HG03175 (cell line): Measurements from ENCODE around the gene SPTB.

Source experiments
- ATAC-seq: cut with Tn5 transposase; IDR thresholded peaks from one replicate; pipeline ENCODE4 v1.9.1; 2021; ENCODE audit warnings: mild to moderate bottlenecking, moderate library complexity; ENCODE audit not compliant: unreplicated experiment

Gene SPTB

GRCh38 chr14:64755781-64756221 is 123.9 kb downstream of the SPTB start:
- ATAC-seq = no peak

- no peak for ATAC-seq
These were observed 125.0 kb downstream of the SPTB start for GRCh38 chr14:64754685-64755084.

- ATAC-seq = no peak
These were observed 125.7 kb downstream of the SPTB start for GRCh38 chr14:64753999-64754398.

- ATAC-seq = no peak
These were observed 126.3 kb downstream of the SPTB start for GRCh38 chr14:64753374-64753773.

GRCh38 chr14:64752909-64753308 is 126.8 kb downstream of the SPTB start:
- no peak for ATAC-seq

GRCh38 chr14:64748995-64749714 is 130.6 kb downstream of the SPTB start:
- no peak for ATAC-seq

GRCh38 chr14:64748521-64748920 is 131.2 kb downstream of the SPTB start:
- ATAC-seq = no peak

- no peak for ATAC-seq
These were observed 132.4 kb downstream of the SPTB start for GRCh38 chr14:64747327-64747726.

- ATAC-seq = no peak
These were observed 133.1 kb downstream of the SPTB start for GRCh38 chr14:64746298-64747250.

GRCh38 chr14:64745511-64746091 is 134.1 kb downstream of the SPTB start:
- ATAC-seq = no peak

GRCh38 chr14:64743061-64743460 is 136.6 kb downstream of the SPTB start:
- no peak for ATAC-seq

GRCh38 chr14:64741961-64742360 is 137.7 kb downstream of the SPTB start:
- ATAC-seq = no peak

GRCh38 chr14:64741200-64741599 is 138.5 kb downstream of the SPTB start:
- ATAC-seq = no peak

GRCh38 chr14:64738281-64738804 is 141.4 kb downstream of the SPTB start:
- ATAC-seq = no peak

- no peak for ATAC-seq
These were observed 142.1 kb downstream of the SPTB start for GRCh38 chr14:64737391-64738280.

GRCh38 chr14:64736271-64737169 is 143.2 kb downstream of the SPTB start:
- ATAC-seq = no peak

GRCh38 chr14:64734990-64735389 is 144.7 kb downstream of the SPTB start:
- ATAC-seq = no peak

- no peak for ATAC-seq
These were observed 145.8 kb downstream of the SPTB start for GRCh38 chr14:64733899-64734298.

GRCh38 chr14:64733321-64733720 is 146.4 kb downstream of the SPTB start:
- no peak for ATAC-seq
